Stimulated activated CD4-positive, alpha-beta T cell treated with anti-CD3 and anti-CD28 coated beads, TNF-alpha, amount 100 ng/mL, for 24 hours (primary cell): ENCODE measurements around the gene NUP210L.
"Not testable (repeated sequence)": the region's sequence is repeated elsewhere in the genome, so short reads cannot be mapped to it uniquely, and the experiment has no call there.

Source experiments
- DNase-seq, 3 experiments: peaks; one replicate each; pipeline ENCODE4 v3.0.0-alpha.2; 2020; ENCODE audit warnings: low read depth in 3 of 3

Gene NUP210L

DNA sequence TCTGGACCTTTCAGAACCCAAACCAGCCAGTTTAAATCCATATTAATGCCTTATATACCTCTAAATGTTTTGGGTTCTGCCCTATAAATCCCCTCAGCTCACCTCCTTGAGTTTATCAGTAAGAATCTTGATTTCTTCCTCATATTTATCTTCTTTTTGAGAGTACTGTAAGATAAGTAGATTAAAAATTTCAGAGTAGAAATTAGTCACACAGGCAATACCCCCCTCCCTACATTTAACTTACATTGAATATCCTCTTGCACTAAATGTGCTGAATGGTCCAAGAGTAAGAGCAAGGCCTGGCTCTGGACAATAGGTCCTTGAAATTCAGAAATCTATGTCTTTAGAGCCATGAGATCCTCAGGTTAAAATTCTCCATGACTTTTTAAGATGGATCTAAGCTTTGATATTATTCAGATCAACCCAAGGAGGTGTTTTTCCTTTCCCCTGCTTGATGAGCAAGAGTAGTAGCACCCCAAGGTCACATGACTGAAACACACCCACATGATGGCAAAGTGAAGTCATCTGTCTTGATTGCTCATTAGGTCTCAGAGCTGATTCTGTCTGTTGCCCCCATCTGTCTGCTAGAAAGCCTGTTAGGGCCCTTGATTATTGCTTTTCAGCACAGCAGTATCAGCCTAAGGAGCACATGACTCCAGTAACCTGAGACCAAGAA, 15.8 kb upstream of the NUP210L start:
- DNase-seq: peak in 2 of 3 experiments; percentile 36 to 66

DNA sequence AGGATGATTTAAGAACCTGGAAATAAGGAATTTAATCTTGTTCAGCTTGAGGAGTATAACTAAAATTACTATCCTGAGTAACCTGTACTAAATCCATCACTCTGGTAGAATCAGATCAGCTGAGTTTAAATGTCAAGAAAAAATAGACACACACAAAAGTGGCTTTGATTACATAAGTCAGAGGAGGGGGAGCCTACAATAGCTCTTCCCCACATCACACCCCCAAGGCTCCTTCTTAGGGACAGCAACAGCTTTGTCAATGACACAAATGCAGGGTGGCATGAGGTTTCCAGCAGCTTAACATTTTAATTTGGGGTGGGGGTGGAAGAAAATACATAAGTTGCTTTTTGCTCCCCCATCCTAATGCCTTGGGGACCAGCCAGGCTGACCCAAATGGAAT, 12.6 kb upstream of the NUP210L start:
- DNase-seq: no peak

DNA sequence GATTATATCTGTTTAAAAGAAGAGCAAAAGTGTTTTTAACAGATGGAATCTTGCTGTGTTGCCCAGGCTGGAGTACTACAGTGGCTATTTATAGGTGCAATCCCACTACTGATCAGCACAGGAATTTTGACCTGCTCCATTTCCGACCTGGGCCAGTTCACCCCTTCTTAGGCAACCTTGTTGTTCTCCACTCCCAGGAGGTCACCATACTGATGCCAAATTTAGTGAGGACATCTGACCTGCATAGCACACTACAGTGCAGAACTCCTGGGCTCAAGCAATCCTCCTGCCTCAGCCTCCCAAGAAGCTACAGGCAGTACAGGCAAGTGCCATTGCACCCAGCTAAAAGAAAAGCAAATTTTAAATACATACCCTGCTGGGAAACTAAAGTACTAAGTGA, 11.3 kb upstream of the NUP210L start:
- no peak for DNase-seq

DNA sequence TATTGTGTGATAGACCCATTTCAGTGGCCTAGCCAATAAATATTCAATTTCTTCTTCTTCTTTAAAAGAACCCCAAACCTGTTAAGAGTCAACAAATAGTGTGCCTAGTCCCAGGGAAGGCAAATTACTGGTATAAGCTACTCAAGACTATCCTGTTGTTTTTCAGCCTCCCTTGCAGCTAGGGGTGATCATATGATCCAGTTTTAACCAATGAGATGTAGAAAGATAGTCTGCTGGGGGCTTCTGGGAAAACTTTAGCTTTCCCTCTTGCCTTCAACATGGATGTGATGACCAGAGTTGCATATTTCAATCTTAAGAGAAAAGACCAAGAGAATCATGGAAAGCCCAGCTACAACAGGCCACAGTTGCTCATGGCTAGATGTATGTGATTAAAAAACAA, 4.7 kb upstream of the NUP210L start:
- no peak for DNase-seq

DNA sequence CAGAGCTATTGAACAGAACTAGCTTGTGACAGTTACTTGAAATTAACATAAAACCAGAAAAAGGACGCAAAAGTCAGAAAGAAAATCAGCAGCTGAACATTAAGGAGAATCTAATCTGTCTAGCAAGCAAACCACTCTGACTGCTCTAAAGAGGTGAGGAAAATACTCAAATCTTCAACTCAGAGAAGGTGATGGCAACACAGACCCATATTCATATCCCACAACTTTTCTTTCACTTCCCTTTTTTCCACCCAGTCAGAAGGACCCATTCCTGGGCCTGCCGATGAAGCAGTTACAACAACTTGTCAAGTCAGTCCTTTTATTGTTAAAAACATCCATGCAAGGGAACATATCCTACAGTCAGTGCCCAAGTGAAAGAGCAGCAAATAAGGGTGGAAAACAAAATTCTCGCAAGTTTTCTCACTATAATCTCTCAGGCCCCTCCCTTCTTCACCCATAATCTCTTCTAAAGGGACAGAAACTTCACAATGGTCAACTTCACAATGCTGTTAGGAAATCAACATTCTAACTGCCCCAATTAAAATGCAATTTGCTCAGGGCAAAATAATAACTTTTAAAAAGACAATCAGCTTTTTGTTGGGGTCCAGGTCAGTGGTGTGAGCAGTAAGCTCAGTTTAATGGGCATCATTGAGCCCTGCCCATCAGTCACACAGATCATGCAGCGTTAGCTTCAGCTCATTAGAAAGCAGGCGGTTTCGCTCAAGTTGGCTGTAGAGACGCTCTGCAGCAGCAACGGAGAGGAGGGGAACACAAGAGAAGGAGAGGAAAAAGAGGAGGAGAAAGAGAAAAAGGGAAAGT, 3.6 kb upstream of the NUP210L start:
- DNase-seq: no peak

DNA sequence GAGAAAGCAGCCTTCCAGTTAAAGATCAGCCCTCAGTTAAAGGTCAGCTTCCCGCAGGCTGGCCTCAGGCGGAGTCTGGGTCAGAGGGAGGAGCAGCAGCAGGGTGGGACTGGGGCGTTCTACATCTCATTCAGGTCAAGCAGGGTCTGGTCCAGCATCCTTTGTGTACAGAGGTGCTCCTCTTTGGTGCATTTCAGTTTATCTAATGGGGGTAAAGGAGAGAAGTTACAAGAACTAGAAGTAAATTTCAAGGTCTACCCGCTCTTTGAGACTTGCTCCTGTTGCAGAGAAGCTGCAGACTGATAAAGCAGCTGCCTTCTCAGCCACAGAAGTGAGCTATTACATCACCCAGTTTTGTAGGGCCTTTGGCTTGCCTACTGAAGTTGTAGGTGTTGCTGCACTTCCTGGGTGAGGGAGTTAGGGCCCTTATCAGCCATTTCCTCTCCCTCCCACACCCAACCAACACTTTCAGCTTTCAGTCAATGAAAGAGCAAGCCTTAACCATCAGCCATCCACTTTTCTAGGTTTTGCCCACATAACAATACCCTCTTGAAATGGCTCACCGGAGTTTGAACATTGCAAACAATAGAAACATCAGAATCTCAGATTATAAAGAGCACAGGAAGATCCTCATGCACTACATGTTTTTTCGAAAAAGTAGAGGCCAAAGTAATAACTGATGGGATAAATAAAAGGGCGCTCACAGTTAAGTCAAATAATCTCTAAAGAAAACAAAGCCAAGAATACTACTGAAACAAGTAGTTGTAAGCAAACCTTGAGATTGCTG, 2.8 kb upstream of the NUP210L start:
- DNase-seq: peak; percentile 37 to 64 (median 59)

DNA sequence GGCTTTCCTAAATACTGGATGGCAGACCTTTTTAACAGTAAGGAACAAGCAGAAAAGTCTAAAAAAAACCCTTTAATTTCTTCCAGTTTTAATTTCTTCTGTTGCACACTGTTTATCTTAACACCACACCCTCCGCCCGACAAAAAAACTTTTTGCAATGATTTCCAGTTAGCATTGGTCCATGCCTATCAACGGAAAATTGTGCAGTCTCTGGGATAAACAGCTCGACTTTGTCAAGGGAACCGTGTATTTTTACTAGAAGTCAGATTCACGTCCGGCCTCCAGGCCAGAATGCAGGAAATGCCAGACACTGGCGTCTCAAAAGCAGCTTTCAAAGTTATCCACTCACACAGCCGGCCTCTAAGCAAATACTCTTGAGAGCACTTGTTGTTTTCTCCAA, 378 bp upstream of the NUP210L start:
- DNase-seq: no peak

DNA sequence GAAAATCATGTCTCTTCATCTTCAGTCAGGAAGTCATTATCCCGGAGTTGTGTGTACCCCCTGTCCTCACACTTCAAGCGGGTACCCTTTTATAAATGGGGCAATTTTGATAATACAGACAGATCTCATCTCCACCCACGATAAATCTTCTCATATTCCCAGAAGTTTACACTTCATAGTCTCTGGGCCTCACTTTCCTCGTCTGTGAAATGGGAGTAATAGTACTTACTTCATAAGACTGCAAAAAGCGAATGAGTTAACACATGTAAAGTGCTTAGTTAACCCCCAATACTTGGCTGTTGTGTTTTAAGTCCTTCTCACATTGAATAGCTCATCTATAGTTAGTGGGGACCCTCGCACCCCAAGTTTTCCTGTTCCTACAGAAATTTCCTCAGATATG, 820 bp downstream of the NUP210L start:
- no peak for DNase-seq

DNA sequence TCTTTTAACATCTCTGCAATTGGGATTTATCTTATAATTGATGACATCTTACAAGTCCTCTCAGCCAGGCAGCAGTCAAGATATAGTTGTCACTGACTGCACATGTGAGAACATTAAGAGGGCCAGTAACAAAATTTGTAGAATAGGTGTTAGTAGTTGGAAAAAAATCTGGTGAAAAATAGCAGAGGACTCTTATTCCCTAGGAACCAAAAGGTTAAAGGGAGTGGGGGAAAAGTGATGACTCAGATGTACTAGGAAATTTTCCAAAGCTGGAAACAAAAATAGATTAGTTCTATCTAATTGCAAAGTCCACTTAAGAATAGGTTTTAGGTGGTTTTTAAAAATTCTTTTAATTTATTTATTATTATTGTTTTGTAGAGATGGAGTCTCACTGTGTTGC, 3.6 kb downstream of the NUP210L start:
- DNase-seq: no peak

DNA sequence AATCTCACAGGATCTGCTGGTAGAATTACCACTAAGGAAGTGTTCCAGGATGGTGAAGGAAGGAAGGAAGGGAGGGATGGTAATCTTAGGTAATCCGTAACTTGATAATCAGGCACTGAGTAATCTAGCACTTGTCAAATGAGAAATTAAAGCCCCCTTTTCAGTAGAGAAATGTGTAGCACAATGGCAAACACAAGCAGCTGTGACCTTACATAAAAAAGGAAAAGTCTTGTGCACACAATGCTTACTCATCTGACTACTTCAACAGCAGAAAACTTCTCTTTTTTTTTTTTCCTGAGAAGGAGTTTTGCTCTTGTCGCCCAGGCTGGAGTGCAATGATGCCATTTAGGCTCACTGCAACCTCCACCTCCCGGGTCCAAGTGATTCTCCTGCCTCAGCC, 6.1 kb downstream of the NUP210L start:
- no peak for DNase-seq

DNA sequence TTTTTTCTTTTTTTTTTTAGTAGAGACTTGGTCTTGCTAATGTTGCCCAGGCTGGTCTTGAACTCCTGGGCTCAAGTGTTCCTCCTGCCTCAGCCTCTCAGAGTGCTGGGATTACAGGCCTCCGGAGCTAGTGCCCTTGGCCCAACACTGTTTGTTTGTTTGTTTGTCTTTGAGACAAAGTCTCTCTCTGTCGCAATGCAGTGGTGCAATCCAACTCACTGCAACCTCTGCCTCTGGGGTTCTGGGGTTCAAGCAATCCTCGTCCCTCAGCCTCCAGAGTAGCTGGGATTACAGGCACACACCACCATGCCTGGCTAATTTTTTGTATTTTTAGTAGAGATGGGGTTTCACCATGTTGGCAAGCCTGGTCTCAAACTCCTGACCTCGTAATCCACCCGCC, 7.4 kb downstream of the NUP210L start:
- not testable (repeated sequence) for DNase-seq

DNA sequence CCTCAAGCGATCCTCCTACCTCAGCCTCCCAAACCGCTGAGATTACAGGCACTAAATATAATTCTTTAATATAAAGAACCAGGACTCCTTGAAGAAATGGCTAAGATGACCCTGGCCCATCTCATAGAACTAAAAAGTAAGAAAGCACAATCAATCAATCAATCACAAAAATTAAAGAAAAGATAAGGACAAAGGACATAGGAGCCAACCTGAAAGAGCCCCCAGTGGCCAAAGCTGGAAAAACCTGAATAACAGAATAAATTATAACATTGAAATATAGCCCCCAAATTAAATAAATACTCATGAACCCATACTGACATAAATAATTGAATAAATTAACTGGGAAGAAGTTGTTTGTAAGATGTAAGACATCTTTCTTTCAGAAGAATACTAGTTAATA, 8.9 kb downstream of the NUP210L start:
- DNase-seq: no peak

DNA sequence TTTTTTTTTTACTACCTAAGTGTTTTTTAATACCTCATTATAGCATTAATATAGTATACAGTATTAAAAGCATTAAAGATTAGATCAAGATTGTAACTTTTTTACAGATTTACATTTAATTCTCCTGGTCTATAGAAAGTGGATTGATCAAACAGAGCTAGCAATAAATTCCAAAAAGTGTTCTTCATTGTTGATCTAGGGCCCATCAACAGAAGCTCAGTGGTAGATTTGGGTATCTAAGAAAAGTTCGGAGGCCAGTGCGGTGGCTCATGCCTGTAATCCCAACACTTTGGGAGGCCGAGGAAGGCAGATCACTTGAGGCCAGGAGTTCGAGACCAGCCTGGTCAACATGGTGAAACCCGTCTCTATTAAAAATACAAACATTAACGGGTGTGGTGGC, 12.5 kb downstream of the NUP210L start:
- no peak for DNase-seq

DNA sequence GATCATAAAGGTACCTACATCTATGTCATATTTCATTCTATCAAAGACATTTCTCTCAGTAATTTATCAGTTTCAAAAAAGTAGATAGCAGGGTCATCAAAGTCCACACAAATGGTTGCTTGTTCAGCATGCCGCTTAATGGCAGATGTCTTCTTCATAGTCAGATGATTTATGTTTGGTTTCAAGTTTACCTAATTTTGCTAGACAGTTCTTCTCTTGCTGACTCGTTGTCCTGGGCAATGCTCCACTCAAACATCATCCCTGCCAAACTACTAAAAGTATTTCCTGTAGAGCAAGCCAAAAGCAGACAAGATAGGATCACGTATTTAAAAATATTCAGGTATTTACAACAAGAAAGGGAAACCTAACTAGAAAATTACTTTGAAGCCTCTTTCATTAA, 13.6 kb downstream of the NUP210L start:
- DNase-seq: no peak

DNA sequence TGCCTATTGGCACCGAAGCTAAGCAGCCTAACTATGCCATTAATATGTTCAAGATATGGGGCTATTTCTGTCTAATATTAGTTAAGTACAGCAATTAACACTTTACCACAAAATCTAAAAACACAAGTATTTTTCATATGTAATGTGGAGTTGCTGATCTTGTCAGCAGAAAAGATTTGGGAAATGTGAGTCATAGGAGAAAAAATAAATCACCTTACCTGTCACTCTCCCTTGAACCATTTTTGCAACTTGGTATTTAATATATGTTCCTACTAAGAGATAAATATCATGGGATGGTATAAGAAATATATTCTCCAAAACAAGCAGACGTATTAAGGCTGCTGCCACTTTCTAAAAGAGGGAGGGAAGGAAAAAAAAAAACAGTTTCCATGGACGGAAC, 17.0 kb downstream of the NUP210L start:
- no peak for DNase-seq

DNA sequence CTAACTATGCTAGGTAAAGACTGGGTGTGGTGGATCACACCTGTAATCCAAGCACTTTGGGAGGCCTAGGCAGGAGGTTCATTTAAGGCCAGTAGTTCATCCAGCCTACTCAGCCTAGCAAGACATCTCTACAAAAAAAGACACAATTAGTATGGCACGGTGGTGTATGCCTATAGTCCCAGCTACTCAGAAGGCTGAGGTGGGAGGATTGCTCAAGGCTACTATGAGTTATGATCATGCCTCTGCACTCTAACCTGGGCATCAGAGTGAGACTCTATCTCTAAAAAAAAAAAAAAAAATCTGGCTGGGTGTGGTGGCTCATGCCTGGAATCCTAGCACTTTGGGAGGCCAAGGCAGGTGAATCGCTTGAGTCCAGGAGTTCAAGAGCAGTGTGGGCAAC, 21.6 kb downstream of the NUP210L start:
- no peak for DNase-seq

DNA sequence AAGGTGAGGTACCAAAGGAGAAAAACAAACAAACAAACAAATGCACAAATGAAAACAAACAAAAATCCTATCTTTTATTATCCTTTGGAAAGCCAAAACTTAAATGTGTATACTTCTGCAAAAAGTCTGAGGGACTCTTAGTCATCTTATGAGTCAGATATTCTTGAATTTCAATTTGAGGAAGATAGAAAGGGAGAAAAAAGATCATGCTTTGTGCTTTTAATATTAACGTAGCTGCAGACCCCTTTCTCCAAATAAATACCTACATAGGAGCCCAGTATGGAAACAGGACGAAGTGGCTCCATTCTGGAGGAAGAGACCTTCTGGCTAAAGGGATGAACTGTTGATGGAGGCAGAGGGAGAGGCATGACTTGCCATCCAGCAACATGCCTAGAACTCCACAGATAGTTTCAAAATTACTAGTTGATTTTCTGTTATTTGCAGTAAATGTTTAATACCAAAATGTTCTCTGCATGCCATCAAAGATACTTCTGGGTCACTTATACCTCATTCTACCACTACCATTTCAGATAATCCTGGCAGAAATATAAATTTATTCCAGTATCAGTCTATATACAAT, 25.4 kb downstream of the NUP210L start:
- no peak for DNase-seq

DNA sequence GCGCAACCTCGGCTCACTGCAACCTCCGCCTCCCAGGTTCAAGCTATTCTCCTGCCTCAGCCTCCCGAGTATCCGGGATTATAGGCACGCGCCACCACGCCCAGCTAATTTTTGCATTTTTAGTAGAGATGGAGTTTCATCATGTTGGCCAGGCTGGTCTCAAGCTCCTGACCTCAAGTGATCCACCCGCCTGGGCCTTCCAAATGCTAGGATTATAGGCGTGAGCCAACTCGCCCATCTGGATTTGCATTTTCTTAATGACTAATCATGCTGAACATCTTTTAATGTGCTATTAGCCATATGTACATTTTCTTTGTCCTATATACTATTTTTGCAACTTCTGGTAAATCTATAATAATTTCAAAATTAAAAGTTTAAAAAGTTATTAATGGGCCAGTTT, 31.7 kb downstream of the NUP210L start:
- DNase-seq: not testable (repeated sequence)

DNA sequence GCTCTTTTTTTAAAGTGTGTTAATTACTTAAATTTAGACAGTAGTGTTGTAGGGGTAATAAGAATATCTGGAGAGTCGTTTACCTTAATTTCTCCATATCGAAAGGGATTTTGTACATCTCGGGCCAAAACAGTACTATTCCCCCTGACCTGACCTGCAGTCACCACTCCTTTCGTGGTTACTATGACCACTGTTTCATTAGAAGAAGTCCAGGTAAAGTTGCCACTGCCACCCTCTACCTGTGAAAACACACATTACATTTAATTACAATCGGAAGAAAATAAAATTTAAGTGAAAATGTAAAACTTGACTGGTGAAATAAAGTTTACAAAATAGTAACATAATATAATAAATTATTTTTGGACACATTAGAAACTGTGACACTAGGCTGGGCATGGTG, 37.2 kb downstream of the NUP210L start:
- DNase-seq: no peak

DNA sequence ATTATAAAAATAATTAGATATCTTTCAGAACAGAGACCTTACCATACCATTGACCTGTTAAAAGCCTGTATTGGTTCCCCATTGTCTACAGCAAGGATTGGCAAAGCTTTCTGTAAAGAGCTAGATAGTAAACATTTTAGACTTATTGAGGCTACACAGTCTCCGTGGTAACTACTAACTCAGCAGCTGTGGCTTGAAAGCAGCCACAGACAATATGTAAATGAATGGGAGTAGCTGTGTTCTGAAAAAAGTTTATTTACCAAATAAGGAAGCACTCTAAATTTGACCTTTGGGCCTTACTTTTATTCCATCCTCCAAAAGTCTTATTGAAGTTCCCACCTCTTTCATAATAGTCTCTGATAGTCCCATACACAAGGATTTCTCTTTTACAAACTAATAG, 39.7 kb downstream of the NUP210L start:
- DNase-seq: no peak

DNA sequence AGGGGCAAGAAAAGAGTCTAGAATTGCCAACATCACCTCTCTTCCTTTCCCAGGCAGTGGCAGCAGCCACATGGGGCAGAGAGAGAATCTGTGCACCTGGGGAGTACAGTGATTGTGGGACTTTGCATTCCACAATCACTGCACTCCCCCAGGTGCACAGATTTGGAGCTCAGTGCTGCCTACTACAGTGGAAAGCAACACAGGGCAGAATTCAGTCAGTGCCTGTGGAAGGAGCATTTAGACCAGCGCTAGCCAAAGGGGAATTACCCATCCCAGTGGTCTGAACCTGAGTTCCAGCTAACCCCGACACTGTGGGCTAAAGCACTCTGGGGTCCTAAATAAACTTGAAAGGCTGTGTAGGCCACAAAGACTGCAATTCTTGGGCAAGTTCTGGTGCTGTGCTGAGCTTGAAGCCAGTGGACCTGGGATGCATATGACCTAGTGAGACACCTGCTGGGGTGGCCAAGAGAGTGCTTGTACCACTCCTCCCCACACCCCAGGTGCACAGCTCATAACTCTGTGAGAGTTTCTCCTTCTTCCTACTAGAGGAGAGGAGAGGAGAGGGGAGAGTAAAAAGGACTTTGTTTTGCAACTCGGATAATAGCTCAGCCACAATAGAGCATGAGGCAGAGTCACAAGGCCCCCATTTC, 50.3 kb downstream of the NUP210L start:
- DNase-seq: no peak

DNA sequence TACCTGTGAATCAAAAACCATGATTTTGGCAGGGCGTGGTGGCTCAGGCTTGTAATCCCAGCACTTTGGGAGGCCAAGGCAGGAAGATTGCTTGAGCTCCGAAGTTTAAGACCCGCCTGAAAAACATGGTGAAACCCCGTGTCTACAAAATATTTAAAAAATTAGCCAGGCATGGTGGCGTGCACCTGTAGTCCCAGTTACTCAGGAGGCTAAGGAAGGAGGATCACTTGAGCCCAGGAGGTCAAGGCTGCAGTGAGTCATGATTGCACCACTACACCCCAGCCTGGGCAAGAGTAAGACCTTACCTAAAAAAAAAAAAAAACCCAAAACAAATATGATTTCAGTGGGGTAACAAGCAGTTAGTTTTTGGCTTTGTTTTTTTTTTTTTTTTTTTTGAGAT, 54.7 kb downstream of the NUP210L start:
- not testable (repeated sequence) for DNase-seq
